Measurements from ENCODE around the gene CPED1.

CPED1 gene

DNA sequence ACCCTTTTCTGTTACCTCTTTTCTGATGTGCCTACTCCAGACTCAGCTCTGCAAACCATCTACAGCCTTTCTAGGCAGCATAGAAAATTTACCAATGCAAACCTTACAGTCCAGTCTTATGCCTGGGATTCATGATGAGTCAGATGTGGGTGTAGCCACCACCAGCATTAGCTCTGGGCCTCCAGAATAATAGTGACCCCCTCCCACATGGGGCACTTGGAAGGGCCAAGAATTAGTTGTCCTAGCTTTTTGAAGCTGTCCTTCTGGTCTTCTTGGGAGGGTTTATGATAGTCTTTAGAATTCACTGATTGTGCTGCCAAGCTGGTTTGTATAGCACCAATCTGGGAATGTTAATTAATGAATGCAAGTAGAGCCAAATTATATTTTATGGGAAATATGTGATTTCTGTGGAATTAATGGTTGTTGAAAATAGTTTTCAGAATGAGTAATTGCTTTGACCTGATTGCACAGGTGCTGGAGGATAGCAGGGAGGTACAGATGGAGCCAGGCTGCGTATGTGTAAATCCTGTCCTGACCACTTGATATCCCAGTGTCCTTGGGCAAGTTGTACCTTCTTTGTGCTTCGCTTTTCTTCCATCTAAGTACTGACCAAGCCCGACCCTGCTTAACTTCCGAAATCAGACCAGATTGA, 94.8 kb downstream of the CPED1 start:
- no peaks in the 10 kb centered on the region for H3K27me3 ChIP-seq (ENCODE audit: control insufficient read depth in 1 of 2, insufficient read depth in 1 of 2, low read length in 2 of 2)
- peak overlapping the region; percentile 74 for H3K9ac ChIP-seq (ENCODE audit: low read length)
- H3K79me1 ChIP-seq (replicated peaks; ENCODE audit: low read length, poor library complexity, severe bottlenecking), result peaks cover 6% of the 10 kb centered on the region
- H3K4me1 ChIP-seq (ENCODE audit: control insufficient read depth, insufficient read depth, low read depth, low read length), result peaks cover 6% of the 10 kb centered on the region
- H4K8ac ChIP-seq (ENCODE audit: low read length), result peak overlapping the region; percentile 88
- no peak overlapping the region for H3K23ac ChIP-seq (ENCODE audit: low read length in 2 of 2)
- peak overlapping the region; percentile 98 for H3K27ac ChIP-seq (ENCODE audit: low read length, poor library complexity, severe bottlenecking)
- H3K9me3 ChIP-seq (ENCODE audit: control insufficient read depth, low read length), result no peaks in the 10 kb centered on the region
- peak overlapping the region; percentile 79 to 93 for H2BK12ac ChIP-seq (ENCODE audit: low read length in 2 of 2)
- H3K36me3 ChIP-seq (ENCODE audit: control insufficient read depth in 1 of 2, insufficient read depth in 2 of 2, low read depth in 1 of 2, low read length in 2 of 2), result no peaks in the 10 kb centered on the region
- peak overlapping the region; percentile 91 for H2BK5ac ChIP-seq (ENCODE audit: low read depth, low read length, poor library complexity, severe bottlenecking)
- no peak overlapping the region for H3K4me2 ChIP-seq (ENCODE audit: low read length, poor library complexity, severe bottlenecking)
- H3K14ac ChIP-seq (ENCODE audit: low read length in 2 of 2), result peak overlapping the region in 1 of 2 experiments; percentile 4
- H2AFZ ChIP-seq (ENCODE audit: low read depth, low read length), result no peak overlapping the region
- peak overlapping the region; percentile 52 to 93 for H3K18ac ChIP-seq (ENCODE audit: low read depth in 1 of 2, low read length in 2 of 2)
- peak overlapping the region; percentile 69 to 80 for H3K4ac ChIP-seq (ENCODE audit: low read depth in 1 of 2, low read length in 2 of 2)
- peak; percentile 77 for DNase-seq
- WGBS, result 81% methylated on average over 4 of the region's 4 CpGs
- no peak overlapping the region for H3K4me3 ChIP-seq (ENCODE audit: insufficient read depth in 1 of 2, low read depth in 1 of 2, low read length in 2 of 2)
- no peak overlapping the region for H2BK15ac ChIP-seq (ENCODE audit: low read depth, poor library complexity, severe bottlenecking)
- H4K91ac ChIP-seq (ENCODE audit: low read length), result peak overlapping the region; percentile 41
- H2AK5ac ChIP-seq (ENCODE audit: low read length, severe bottlenecking), result peak overlapping the region; percentile 97
- no peak overlapping the region for H2BK120ac ChIP-seq (ENCODE audit: low read depth, low read length)

DNA sequence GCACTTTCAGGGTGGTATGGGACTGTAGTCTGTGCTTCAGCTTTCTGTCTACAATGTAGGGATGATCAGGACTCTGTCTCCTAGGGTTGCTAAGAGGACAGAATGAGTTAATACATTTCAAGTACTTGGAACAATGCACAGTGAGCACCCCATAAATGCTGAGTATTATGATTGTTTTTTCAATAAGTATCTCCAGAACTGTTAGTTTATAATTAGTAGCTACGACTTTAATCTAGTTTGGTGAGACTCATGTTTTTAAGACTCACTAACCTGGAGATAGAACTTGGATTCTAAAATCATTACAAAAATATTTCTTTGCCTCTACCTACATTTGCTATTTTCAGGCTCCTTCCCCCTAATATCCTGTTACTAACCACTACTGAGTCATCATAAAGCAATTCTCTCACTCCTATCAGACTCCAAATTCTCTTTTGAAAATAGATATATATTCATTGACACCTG, 95.3 kb downstream of the CPED1 start:
- H3K27me3 ChIP-seq (ENCODE audit: control insufficient read depth in 1 of 2, insufficient read depth in 1 of 2, low read length in 2 of 2), result no peaks in the 10 kb centered on the region
- H3K4me3 ChIP-seq (ENCODE audit: insufficient read depth in 1 of 2, low read depth in 1 of 2, low read length in 2 of 2), result no peak overlapping the region
- peak overlapping the region; percentile 88 for H4K8ac ChIP-seq (ENCODE audit: low read length)
- H2AFZ ChIP-seq (ENCODE audit: low read depth, low read length), result no peak overlapping the region
- peak overlapping the region; percentile 97 for H2AK5ac ChIP-seq (ENCODE audit: low read length, severe bottlenecking)
- H2BK12ac ChIP-seq (ENCODE audit: low read length in 2 of 2), result peak overlapping the region; percentile 79 to 93
- H3K4me2 ChIP-seq (ENCODE audit: low read length, poor library complexity, severe bottlenecking), result no peak overlapping the region
- peak overlapping the region; percentile 74 for H3K9ac ChIP-seq (ENCODE audit: low read length)
- H3K4me1 ChIP-seq (ENCODE audit: control insufficient read depth, insufficient read depth, low read depth, low read length), result peaks cover 6% of the 10 kb centered on the region
- DNase-seq, result peak; percentile 32
- peak overlapping the region; percentile 98 for H3K27ac ChIP-seq (ENCODE audit: low read length, poor library complexity, severe bottlenecking)
- peak overlapping the region; percentile 69 to 80 for H3K4ac ChIP-seq (ENCODE audit: low read depth in 1 of 2, low read length in 2 of 2)
- no peak overlapping the region for H3K23ac ChIP-seq (ENCODE audit: low read length in 2 of 2)
- H3K36me3 ChIP-seq (ENCODE audit: control insufficient read depth in 1 of 2, insufficient read depth in 2 of 2, low read depth in 1 of 2, low read length in 2 of 2), result no peaks in the 10 kb centered on the region
- H2BK120ac ChIP-seq (ENCODE audit: low read depth, low read length), result no peak overlapping the region
- H3K18ac ChIP-seq (ENCODE audit: low read depth in 1 of 2, low read length in 2 of 2), result peak overlapping the region; percentile 52 to 82
- H2BK15ac ChIP-seq (ENCODE audit: low read depth, poor library complexity, severe bottlenecking), result no peak overlapping the region
- peaks cover 2% of the 10 kb centered on the region for H3K79me1 ChIP-seq (replicated peaks; ENCODE audit: low read length, poor library complexity, severe bottlenecking)
- peak overlapping the region; percentile 91 for H2BK5ac ChIP-seq (ENCODE audit: low read depth, low read length, poor library complexity, severe bottlenecking)
- H3K9me3 ChIP-seq (ENCODE audit: control insufficient read depth, low read length), result no peaks in the 10 kb centered on the region
- peak overlapping the region in 1 of 2 experiments; percentile 4 for H3K14ac ChIP-seq (ENCODE audit: low read length in 2 of 2)
- peak overlapping the region; percentile 25 for H4K91ac ChIP-seq (ENCODE audit: low read length)
- no CpG with 5 or more reads among the region's 1 CpG for WGBS

DNA sequence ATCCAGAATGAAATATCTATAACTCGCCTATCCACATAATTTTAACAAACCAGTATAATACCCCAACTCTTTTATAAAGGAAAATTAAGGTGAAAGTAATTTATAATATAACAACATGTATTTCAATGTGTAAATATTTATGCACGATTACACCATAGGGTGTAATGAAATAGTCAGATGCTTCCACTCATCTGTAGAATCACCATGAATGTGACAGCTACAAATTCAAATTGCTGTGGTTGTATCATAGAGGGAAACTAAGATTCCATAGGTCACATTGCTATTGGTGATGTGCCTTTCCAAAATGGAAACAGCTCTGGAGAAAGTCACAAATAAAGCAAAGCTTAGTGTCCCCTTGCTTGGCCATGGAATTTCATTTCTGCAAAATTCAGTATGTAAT, 95.7 kb downstream of the CPED1 start:
- no peak overlapping the region for H2BK12ac ChIP-seq (ENCODE audit: low read length in 2 of 2)
- H3K4me3 ChIP-seq (ENCODE audit: insufficient read depth in 1 of 2, low read depth in 1 of 2, low read length in 2 of 2), result peak overlapping the region in 1 of 2 experiments; percentile 44
- H2AFZ ChIP-seq (ENCODE audit: low read depth, low read length), result no peak overlapping the region
- DNase-seq, result peak; percentile 30
- H3K4ac ChIP-seq (ENCODE audit: low read depth in 1 of 2, low read length in 2 of 2), result no peak overlapping the region
- peak overlapping the region; percentile 89 for H3K27ac ChIP-seq (ENCODE audit: low read length, poor library complexity, severe bottlenecking)
- H4K8ac ChIP-seq (ENCODE audit: low read length), result no peak overlapping the region
- H3K79me1 ChIP-seq (replicated peaks; ENCODE audit: low read length, poor library complexity, severe bottlenecking), result no peaks in the 10 kb centered on the region
- H2AK5ac ChIP-seq (ENCODE audit: low read length, severe bottlenecking), result no peak overlapping the region
- H3K9me3 ChIP-seq (ENCODE audit: control insufficient read depth, low read length), result no peaks in the 10 kb centered on the region
- H3K4me2 ChIP-seq (ENCODE audit: low read length, poor library complexity, severe bottlenecking), result no peak overlapping the region
- H3K9ac ChIP-seq (ENCODE audit: low read length), result peak overlapping the region; percentile 74
- H2BK15ac ChIP-seq (ENCODE audit: low read depth, poor library complexity, severe bottlenecking), result no peak overlapping the region
- no peak overlapping the region for H4K91ac ChIP-seq (ENCODE audit: low read length)
- H3K4me1 ChIP-seq (ENCODE audit: control insufficient read depth, insufficient read depth, low read depth, low read length), result peaks cover 6% of the 10 kb centered on the region
- H3K23ac ChIP-seq (ENCODE audit: low read length in 2 of 2), result no peak overlapping the region
- H2BK120ac ChIP-seq (ENCODE audit: low read depth, low read length), result no peak overlapping the region
- no peak overlapping the region for H2BK5ac ChIP-seq (ENCODE audit: low read depth, low read length, poor library complexity, severe bottlenecking)
- H3K36me3 ChIP-seq (ENCODE audit: control insufficient read depth in 1 of 2, insufficient read depth in 2 of 2, low read depth in 1 of 2, low read length in 2 of 2), result no peaks in the 10 kb centered on the region
- H3K27me3 ChIP-seq (ENCODE audit: control insufficient read depth in 1 of 2, insufficient read depth in 1 of 2, low read length in 2 of 2), result no peaks in the 10 kb centered on the region
- H3K14ac ChIP-seq (ENCODE audit: low read length in 2 of 2), result no peak overlapping the region
- no peak overlapping the region for H3K18ac ChIP-seq (ENCODE audit: low read depth in 1 of 2, low read length in 2 of 2)
- no CpG with 5 or more reads among the region's 2 CpGs for WGBS

DNA sequence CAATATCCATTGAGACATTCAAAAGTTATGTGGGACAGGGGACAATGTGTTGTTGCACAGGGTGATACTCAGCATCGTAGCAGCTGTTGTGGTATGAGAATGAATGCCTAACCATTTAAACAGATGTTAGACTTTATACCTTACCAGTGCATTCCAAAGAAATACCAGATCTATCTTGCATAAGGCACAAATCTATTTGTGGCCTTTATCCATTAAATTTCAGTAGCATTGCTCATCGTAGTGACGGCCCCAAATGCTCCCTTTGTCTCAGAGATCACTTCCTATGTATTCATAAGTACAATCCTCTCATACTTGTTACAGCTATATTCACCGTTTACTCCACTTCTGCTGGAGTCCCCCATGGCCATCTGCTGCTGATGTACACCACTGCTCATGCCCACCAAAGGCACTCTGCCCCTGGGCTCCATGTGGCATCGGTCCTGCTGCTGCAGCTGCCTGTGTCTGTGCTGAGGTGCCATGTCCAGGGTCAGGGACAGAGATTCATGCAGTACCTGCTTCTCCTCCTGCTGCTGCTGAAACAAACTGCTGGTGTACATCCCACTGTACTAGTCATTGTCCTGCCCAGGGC, 96.3 kb downstream of the CPED1 start:
- Histone ChIP-seq H4K91ac (ENCODE audit: low read length) (peak overlapping the region; percentile 3), H2BK5ac (ENCODE audit: low read depth, low read length, poor library complexity, severe bottlenecking) (peak overlapping the region; percentile 4), H3K4ac (ENCODE audit: low read depth in 1 of 2, low read length in 2 of 2) (peak overlapping the region in 1 of 2 experiments; percentile 62), H3K9me3 (ENCODE audit: control insufficient read depth, low read length) (no peaks in the 10 kb centered on the region), H2BK12ac (ENCODE audit: low read length in 2 of 2) (peak overlapping the region in 1 of 2 experiments; percentile 90), H3K27me3 (ENCODE audit: control insufficient read depth in 1 of 2, insufficient read depth in 1 of 2, low read length in 2 of 2) (no peaks in the 10 kb centered on the region), H3K36me3 (ENCODE audit: control insufficient read depth in 1 of 2, insufficient read depth in 2 of 2, low read depth in 1 of 2, low read length in 2 of 2) (no peaks in the 10 kb centered on the region), H3K4me2 (ENCODE audit: low read length, poor library complexity, severe bottlenecking) (no peak overlapping the region), H3K4me3 (ENCODE audit: insufficient read depth in 1 of 2, low read depth in 1 of 2, low read length in 2 of 2) (peak overlapping the region in 1 of 2 experiments; percentile 44), H4K8ac (ENCODE audit: low read length) (peak overlapping the region; percentile 38), H3K14ac (ENCODE audit: low read length in 2 of 2) (peak overlapping the region in 1 of 2 experiments; percentile 84), H3K79me1 (replicated peaks; ENCODE audit: low read length, poor library complexity, severe bottlenecking) (no peaks in the 10 kb centered on the region), H2BK15ac (ENCODE audit: low read depth, poor library complexity, severe bottlenecking) (no peak overlapping the region), H2BK120ac (ENCODE audit: low read depth, low read length) (peak overlapping the region; percentile 8), H3K27ac (ENCODE audit: low read length, poor library complexity, severe bottlenecking) (peak overlapping the region; percentile 89), H3K9ac (ENCODE audit: low read length) (peak overlapping the region; percentile 84), H2AK5ac (ENCODE audit: low read length, severe bottlenecking) (peak overlapping the region; percentile 3), H3K4me1 (ENCODE audit: control insufficient read depth, insufficient read depth, low read depth, low read length) (peaks cover 6% of the 10 kb centered on the region), H3K23ac (ENCODE audit: low read length in 2 of 2) (no peak overlapping the region), H3K18ac (ENCODE audit: low read depth in 1 of 2, low read length in 2 of 2) (peak overlapping the region; percentile 1 to 79), H2AFZ (ENCODE audit: low read depth, low read length) (no peak overlapping the region)
- 7% methylated on average over 5 of the region's 5 CpGs for WGBS
- peak; percentile 83 for DNase-seq

Data from mesenchymal stem cell (in vitro differentiated cells and primary cell).